Liver (tissue), 9 donors: ENCODE results near the gene VTCN1. TPM values are rescaled to one million over a fixed set of nuclear protein-coding genes. Genes with fewer than 3 reads are reported as not detected.

Source experiments
- DNase-seq: peaks from one replicate; pipeline ENCODE4 v3.0.0-alpha.2; 2017; ENCODE audit warnings: low spot score
- H3K27ac ChIP-seq, 2 donors: one replicate each; pipeline ENCODE4 v1.7.0; 2013; ENCODE audit warnings: inconsistent platforms in 2 of 2, low read length in 2 of 2, control low read depth in 1 of 2, low read depth in 1 of 2, mild to moderate bottlenecking in 1 of 2
- H3K27me3 ChIP-seq, 4 donors: one replicate each; pipeline versions ENCODE4 v1.6.1 to v1.7.0; 2013; ENCODE audit warnings: low read length in 3 of 4, inconsistent platforms in 1 of 4, mild to moderate bottlenecking in 1 of 4, moderate library complexity in 1 of 4; ENCODE audit not compliant: control insufficient read depth in 4 of 4, insufficient read depth in 4 of 4
- H3K36me3 ChIP-seq, 4 donors: one replicate each; pipeline versions ENCODE4 v1.6.1 to v1.7.0; 2013; ENCODE audit warnings: low read length in 3 of 4, mild to moderate bottlenecking in 3 of 4, low read depth in 1 of 4, moderate library complexity in 1 of 4; ENCODE audit not compliant: control insufficient read depth in 4 of 4, insufficient read depth in 3 of 4
- H3K4me1 ChIP-seq, 4 donors: one replicate each; pipeline versions ENCODE4 v1.6.1 to v1.7.0; 2013; ENCODE audit warnings: low read length in 3 of 4, mild to moderate bottlenecking in 3 of 4, moderate library complexity in 1 of 4; ENCODE audit not compliant: control insufficient read depth in 4 of 4, insufficient read depth in 4 of 4
- H3K4me3 ChIP-seq, 3 donors: one replicate each; pipeline versions ENCODE4 v1.6.1 to v1.7.0; 2013; ENCODE audit warnings: low read length in 3 of 3, control low read depth in 1 of 3, low read depth in 1 of 3, mild to moderate bottlenecking in 1 of 3
- H3K9ac ChIP-seq, 2 donors: one replicate each; pipeline ENCODE4 v1.7.0; 2013; ENCODE audit warnings: low read length in 2 of 2, mild to moderate bottlenecking in 2 of 2, moderate library complexity in 2 of 2, control low read depth in 1 of 2, low read depth in 1 of 2
- H3K9me3 ChIP-seq, 4 donors: one replicate each; pipeline versions ENCODE4 v1.6.1 to v1.7.0; 2013; ENCODE audit warnings: low read length in 3 of 4; ENCODE audit not compliant: control insufficient read depth in 4 of 4
- FOXA1 ChIP-seq: IDR thresholded peaks from 2 replicates; pipeline ENCODE4 v1.6.1; 2016; ENCODE audit warnings: antibody characterized with exemption
- HNF4A ChIP-seq, 2 donors: conservative IDR thresholded peaks; 2 replicates each; pipeline ENCODE4 v1.6.1; 2016; ENCODE audit warnings: antibody characterized with exemption in 2 of 2, mild to moderate bottlenecking in 2 of 2
- HNF4G ChIP-seq: IDR thresholded peaks from 2 replicates; pipeline ENCODE4 v1.6.1; 2016; ENCODE audit warnings: antibody characterized with exemption
- NR2F2 ChIP-seq: IDR thresholded peaks from 2 replicates; pipeline ENCODE4 v1.6.1; 2016; ENCODE audit warnings: antibody characterized with exemption
- RAD21 ChIP-seq, 2 donors: IDR thresholded peaks; 2 replicates each; pipeline ENCODE4 v1.6.1; 2016; ENCODE audit warnings: antibody characterized with exemption in 2 of 2, mild to moderate bottlenecking in 2 of 2
- REST ChIP-seq: IDR thresholded peaks from 2 replicates; pipeline ENCODE4 v1.6.1; 2016; ENCODE audit warnings: antibody characterized with exemption, mild to moderate bottlenecking
- TAF1 ChIP-seq: conservative IDR thresholded peaks from 2 replicates; pipeline ENCODE4 v1.6.1; 2016; ENCODE audit warnings: antibody characterized with exemption, mild to moderate bottlenecking
- YY1 ChIP-seq: IDR thresholded peaks from 2 replicates; pipeline ENCODE4 v1.6.1; 2016; ENCODE audit warnings: antibody characterized with exemption, mild to moderate bottlenecking
- ZBTB33 ChIP-seq: IDR thresholded peaks from 2 replicates; pipeline ENCODE4 v1.6.1; 2016; ENCODE audit warnings: antibody characterized with exemption
- WGBS: extraction: QIAGEN DNeasy Blood & Tissue Kit; methylation state at CpG from one replicate; pipeline ENCODE4 v1.1.7; 2013; 5-methylcytosine and 5-hydroxymethylcytosine counted together
- polyA plus RNA-seq, 2 donors: library from polyadenylated mRNA; stranded (reverse) in 1 of 2; unstranded in 1 of 2; fragments of 200-250 nt in 1 of 2; fragments of >200 nt in 1 of 2; fragmentation: Nextera tagmentation in 1 of 2; extraction: Ambion mirVana in 1 of 2; gene quantifications; one replicate each; pipeline versions ENCODE4 v1.2.1 to v1.2.3, GENCODE V29; 2013 to 2015
- total RNA-seq, 2 donors: library from RNA; depleted of rRNA; stranded (reverse); fragments of >200 nt; gene quantifications; one replicate each; pipeline ENCODE4 v1.2.3, GENCODE V29; 2014
- donor health status: healthy.
- donor health status: healthy.
- donor health status: healthy.
- donor health status: healthy.
- donor health status: healthy.

VTCN1 gene
- total and polyA plus RNA-seq, 4 donors = 0.28 to 1.0 (median 0.45) TPM

- WGBS = 66% methylated on average over 4 of the region's 4 CpGs
- no peak for DNase-seq
Observed at GRCh38 chr1:117231748-117232373, 21.1 kb upstream of the VTCN1 start.

GRCh38 chr1:117231312-117231711 lies 20.6 kb upstream of the VTCN1 start:
- 47% methylated on average over 2 of the region's 2 CpGs for WGBS
- H3K9me3 ChIP-seq = peaks cover 0 to 1% (median 0%) of the 10 kb centered on the region in 4 donors
- no peak for DNase-seq
- no peaks in the 10 kb centered on the region for H3K36me3 ChIP-seq
- H3K27ac ChIP-seq = no peak overlapping the region
- H3K9ac ChIP-seq = no peak overlapping the region
- H3K4me1 ChIP-seq = no peaks in the 10 kb centered on the region
- H3K4me3 ChIP-seq = no peak overlapping the region
- H3K27me3 ChIP-seq = no peaks in the 10 kb centered on the region
- TF ChIP-seq RAD21 (IDR thresholded peaks at IDR 0.05) (no peak), NR2F2 (no peak), REST (no peak), HNF4A (conservative IDR thresholded peaks at IDR 0.05) (no peak), YY1 (no peak), FOXA1 (no peak), ZBTB33 (no peak), TAF1 (no peak), HNF4G (no peak)

More at GRCh38 chr1:117231748-117232373, 21.1 kb upstream of the VTCN1 start:
- Histone ChIP-seq H3K9me3 (peaks cover 0 to 1% (median 0%) of the 10 kb centered on the region in 4 donors), H3K9ac (no peak overlapping the region), H3K27ac (no peak overlapping the region), H3K4me3 (no peak overlapping the region), H3K4me1 (no peaks in the 10 kb centered on the region), H3K27me3 (no peaks in the 10 kb centered on the region), H3K36me3 (no peaks in the 10 kb centered on the region)
- no peak for TF ChIP-seq REST
